Endodermal cell (in vitro differentiated cells): ENCODE data around the gene USP1. TPM values are rescaled to one million over a fixed set of nuclear protein-coding genes. Genes with fewer than 3 reads are reported as not detected.

Source experiments
- DNase-seq: peaks from one replicate; pipeline ENCODE4 v3.0.0-alpha.2; 2017
- H3K27ac ChIP-seq: 2 replicates; pipeline ENCODE4 v1.5.1; 2013; ENCODE audit warnings: mild to moderate bottlenecking, low read depth, low read length, moderate library complexity
- H3K27me3 ChIP-seq: 2 replicates; pipeline ENCODE4 v1.6.1; 2013; ENCODE audit warnings: mild to moderate bottlenecking, low read length, moderate library complexity; ENCODE audit not compliant: insufficient read depth, control insufficient read depth, poor library complexity, severe bottlenecking
- H3K36me3 ChIP-seq: 2 replicates; pipeline ENCODE4 v1.7.0; 2013; ENCODE audit warnings: mild to moderate bottlenecking, low read length, moderate library complexity; ENCODE audit not compliant: control insufficient read depth, insufficient read depth
- H3K4me1 ChIP-seq: one replicate; pipeline ENCODE4 v1.7.0; 2013; ENCODE audit warnings: low read length; ENCODE audit not compliant: control insufficient read depth, insufficient read depth
- H3K4me3 ChIP-seq: 2 replicates; pipeline ENCODE4 v1.5.1; 2013; ENCODE audit warnings: mild to moderate bottlenecking, low read length, moderate library complexity
- H3K9ac ChIP-seq: 2 replicates; pipeline ENCODE4 v1.6.1; 2013; ENCODE audit warnings: mild to moderate bottlenecking, low read length, moderate library complexity; ENCODE audit not compliant: poor library complexity, severe bottlenecking; ENCODE audit errors: extremely low read depth
- H3K9me3 ChIP-seq: 2 replicates; pipeline ENCODE4 v1.6.1; 2013; ENCODE audit warnings: mild to moderate bottlenecking, low read length, moderate library complexity; ENCODE audit not compliant: control insufficient read depth
- H3K27ac Mint-ChIP-seq: 2 replicates; pipeline ENCODE4 v1.8.0; 2020; ENCODE audit warnings: mixed read lengths
- H3K27me3 Mint-ChIP-seq: 2 replicates; pipeline ENCODE4 v1.8.0; 2021; ENCODE audit warnings: mild to moderate bottlenecking, mixed read lengths; ENCODE audit not compliant: insufficient read depth
- H3K36me3 Mint-ChIP-seq: 2 replicates; pipeline ENCODE4 v1.8.0; 2020; ENCODE audit warnings: low read depth, mixed read lengths
- H3K4me1 Mint-ChIP-seq: 2 replicates; pipeline ENCODE4 v1.8.0; 2020; ENCODE audit warnings: mixed read lengths
- H3K4me3 Mint-ChIP-seq: 2 replicates; pipeline ENCODE4 v1.8.0; 2020; ENCODE audit warnings: mild to moderate bottlenecking, moderate library complexity, mixed read lengths
- H3K9me3 Mint-ChIP-seq: 2 replicates; pipeline ENCODE4 v1.8.0; 2020; ENCODE audit warnings: mild to moderate bottlenecking, mixed read lengths
- CTCF ChIP-seq: fragments of 200-600 bp; sonication (generic); conservative IDR thresholded peaks from 2 replicates; pipeline ENCODE4 v1.5.0; 2021; ENCODE audit warnings: antibody characterized with exemption, mild to moderate bottlenecking
- WGBS, 2 experiments: methylation state at CpG; one replicate each; pipeline versions ENCODE4 v1.1.5 to v1.1.7; 2013; ENCODE audit warnings: missing lambda C conversion rate in 2 of 2, mixed read lengths in 1 of 2; ENCODE audit not compliant: insufficient coverage in 1 of 2, insufficient read length in 1 of 2; 5-methylcytosine and 5-hydroxymethylcytosine counted together
- total RNA-seq, 2 donors: library from RNA; stranded (reverse); fragmentation: NEBNext Ultra II Directional in 1 of 2; extraction: Animal tissue kit (Norgen Biotek cat#: 25700) in 1 of 2; gene quantifications; 2 replicates in 1 of 2; 3 replicates in 1 of 2; pipeline ENCODE4 v1.2.1, GENCODE V29; 2021

USP1 gene
- total RNA-seq, 2 donors from 2014 or later: 42.5 to 55.8 TPM

- no peak overlapping the region for H3K4me3 ChIP-seq
- peaks cover 3% of the 10 kb centered on the region for H3K4me1 Mint-ChIP-seq
Measured at GRCh38 chr1:62394646-62395045, 42.2 kb upstream of the USP1 start.

GRCh38 chr1:62395291-62395690 is 41.6 kb upstream of the USP1 start:
- Mint-ChIP-seq H3K27ac (no peak overlapping the region), H3K4me3 (no peak overlapping the region), H3K27me3 (no peaks in the 10 kb centered on the region), H3K4me1 (peaks cover 3% of the 10 kb centered on the region), H3K36me3 (no peaks in the 10 kb centered on the region), H3K9me3 (no peaks in the 10 kb centered on the region)
- H3K27me3 ChIP-seq: no peaks in the 10 kb centered on the region
- WGBS, 2 experiments: 93 to 100% methylated on average over 2 to 4 of the region's 4 CpGs
- H3K4me3 ChIP-seq: no peak overlapping the region
- no peaks in the 10 kb centered on the region for H3K4me1 ChIP-seq
- no peaks in the 10 kb centered on the region for H3K9me3 ChIP-seq
- no peak overlapping the region for H3K27ac ChIP-seq
- H3K36me3 ChIP-seq: no peaks in the 10 kb centered on the region
- H3K9ac ChIP-seq: no peak overlapping the region
- no peak for DNase-seq
- no peak for TF ChIP-seq CTCF

More at GRCh38 chr1:62394646-62395045, 42.2 kb upstream of the USP1 start:
- H3K27ac ChIP-seq: no peak overlapping the region
- 91 to 97% methylated on average over 5 to 8 of the region's 8 CpGs for WGBS, 2 experiments
- no peaks in the 10 kb centered on the region for H3K9me3 ChIP-seq
- DNase-seq: no peak
- no peak overlapping the region for H3K9ac ChIP-seq
- no peaks in the 10 kb centered on the region for H3K36me3 ChIP-seq
- Mint-ChIP-seq H3K36me3 (no peaks in the 10 kb centered on the region), H3K27ac (no peak overlapping the region), H3K27me3 (no peaks in the 10 kb centered on the region), H3K4me3 (no peak overlapping the region), H3K9me3 (no peaks in the 10 kb centered on the region)
- no peak for TF ChIP-seq CTCF
- H3K27me3 ChIP-seq: no peaks in the 10 kb centered on the region
- H3K4me1 ChIP-seq: no peaks in the 10 kb centered on the region

GRCh38 chr1:62396871-62397270 is 40.0 kb upstream of the USP1 start:
- 70 to 71% methylated on average over 4 to 6 of the region's 6 CpGs for WGBS, 2 experiments
- peaks cover 11% of the 10 kb centered on the region for H3K4me1 Mint-ChIP-seq

More at GRCh38 chr1:62396871-62397270, 40.0 kb upstream of the USP1 start:
- Histone ChIP-seq H3K9ac (no peak overlapping the region), H3K4me3 (no peak overlapping the region), H3K9me3 (no peaks in the 10 kb centered on the region), H3K4me1 (no peaks in the 10 kb centered on the region), H3K27me3 (no peaks in the 10 kb centered on the region), H3K36me3 (no peaks in the 10 kb centered on the region), H3K27ac (no peak overlapping the region)
- H3K4me3 Mint-ChIP-seq: no peak overlapping the region
- DNase-seq: no peak
- no peaks in the 10 kb centered on the region for H3K9me3 Mint-ChIP-seq
- no peaks in the 10 kb centered on the region for H3K36me3 Mint-ChIP-seq
- no peaks in the 10 kb centered on the region for H3K27me3 Mint-ChIP-seq
- H3K27ac Mint-ChIP-seq: no peak overlapping the region
- no peak for TF ChIP-seq CTCF
